KMS-11 (cell line): ENCODE measurements around the gene UFSP1.
A peak's percentile ranks its signal among the peaks of the same experiment; 100 is the strongest.

Source experiments
- H2AFZ ChIP-seq: fragments of 200-600 bp; sonication (generic); 2 replicates; pipeline ENCODE4 v1.6.1; 2016; ENCODE audit warnings: antibody characterized with exemption, mixed run types, low read depth
- H3K27ac ChIP-seq: fragments of 200-600 bp; sonication (generic); 2 replicates; pipeline ENCODE4 v1.6.1; 2016; ENCODE audit warnings: mild to moderate bottlenecking, mixed run types
- H3K27me3 ChIP-seq: fragments of 200-600 bp; sonication (generic); 2 replicates; pipeline ENCODE4 v1.6.1; 2017; ENCODE audit warnings: mild to moderate bottlenecking, low read depth, mixed run types, moderate library complexity; ENCODE audit not compliant: insufficient read depth
- H3K36me3 ChIP-seq: fragments of 200-600 bp; sonication (generic); 2 replicates; pipeline ENCODE4 v1.6.1; 2017; ENCODE audit warnings: mild to moderate bottlenecking, mixed run types; ENCODE audit not compliant: insufficient read depth
- H3K4me1 ChIP-seq: fragments of 200-600 bp; sonication (generic); 2 replicates; pipeline ENCODE4 v1.6.1; 2016; ENCODE audit warnings: mild to moderate bottlenecking, low read depth, mixed run types; ENCODE audit not compliant: poor library complexity, severe bottlenecking
- H3K4me2 ChIP-seq: fragments of 200-600 bp; sonication (generic); 2 replicates; pipeline ENCODE4 v1.7.0; 2016; ENCODE audit warnings: mild to moderate bottlenecking, mixed run types
- H3K4me3 ChIP-seq: fragments of 200-600 bp; sonication (generic); IDR thresholded peaks from 2 replicates; pipeline ENCODE4 v1.6.1; 2017; ENCODE audit warnings: low read depth, low read length, mixed read lengths; ENCODE audit not compliant: insufficient read depth
- H3K79me2 ChIP-seq: fragments of 200-600 bp; sonication (generic); 2 replicates; pipeline ENCODE4 v1.6.1; 2016; ENCODE audit warnings: low read depth, mixed run types; ENCODE audit not compliant: insufficient read depth
- H3K9ac ChIP-seq: fragments of 200-600 bp; sonication (generic); 2 replicates; pipeline ENCODE4 v1.6.1; 2016; ENCODE audit warnings: mild to moderate bottlenecking, mixed run types
- H4K20me1 ChIP-seq: fragments of 200-600 bp; sonication (generic); 2 replicates; pipeline ENCODE4 v1.6.1; 2016; ENCODE audit warnings: mild to moderate bottlenecking, mixed run types; ENCODE audit not compliant: insufficient read depth
- TF ChIP-seq, protein P1 (sequence below): fragments of 200-600 bp; sonication (generic); conservative IDR thresholded peaks from 2 replicates; pipeline ENCODE4 v1.6.1; 2017; ENCODE audit warnings: low read depth, mild to moderate bottlenecking, antibody characterized with exemption, low read length, moderate library complexity, mixed read lengths

Gene UFSP1

DNA sequence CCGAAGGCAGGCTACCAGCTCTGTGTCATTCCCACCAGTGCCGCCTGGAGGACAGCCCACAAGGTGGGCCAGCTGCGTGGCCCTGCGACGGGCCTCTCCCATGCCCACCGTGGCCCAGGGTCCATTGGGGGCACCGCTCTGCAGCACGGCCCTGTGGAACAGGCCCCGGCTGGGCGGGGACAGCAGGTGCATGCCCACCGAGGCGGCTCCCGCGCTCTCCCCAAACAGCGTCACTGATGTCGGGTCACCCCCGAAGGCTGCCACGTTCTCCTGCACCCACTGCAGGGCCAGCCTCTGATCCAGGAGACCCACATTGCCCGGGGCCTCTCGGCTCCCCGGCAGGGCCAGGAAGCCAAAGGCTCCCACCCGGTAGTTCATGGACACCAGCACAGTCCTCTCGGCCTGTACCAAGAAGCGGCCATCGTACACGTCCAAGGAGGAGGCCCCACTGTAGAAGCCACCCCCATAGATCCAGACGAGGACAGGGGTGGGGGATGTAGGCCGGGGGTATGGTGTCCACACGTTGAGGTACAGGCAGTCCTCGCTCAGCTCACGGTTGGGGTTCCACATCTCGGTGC lies 3.9 kb upstream of the UFSP1 start:
- H3K36me3 ChIP-seq, result peaks cover 2% of the 10 kb centered on the region; the same call in 1 of the 2 replicates
- no peak overlapping the region for H3K9ac ChIP-seq
- peaks cover 4% of the 10 kb centered on the region for H3K4me1 ChIP-seq
- no peaks in the 10 kb centered on the region for H4K20me1 ChIP-seq
- TF ChIP-seq, protein P1, sequence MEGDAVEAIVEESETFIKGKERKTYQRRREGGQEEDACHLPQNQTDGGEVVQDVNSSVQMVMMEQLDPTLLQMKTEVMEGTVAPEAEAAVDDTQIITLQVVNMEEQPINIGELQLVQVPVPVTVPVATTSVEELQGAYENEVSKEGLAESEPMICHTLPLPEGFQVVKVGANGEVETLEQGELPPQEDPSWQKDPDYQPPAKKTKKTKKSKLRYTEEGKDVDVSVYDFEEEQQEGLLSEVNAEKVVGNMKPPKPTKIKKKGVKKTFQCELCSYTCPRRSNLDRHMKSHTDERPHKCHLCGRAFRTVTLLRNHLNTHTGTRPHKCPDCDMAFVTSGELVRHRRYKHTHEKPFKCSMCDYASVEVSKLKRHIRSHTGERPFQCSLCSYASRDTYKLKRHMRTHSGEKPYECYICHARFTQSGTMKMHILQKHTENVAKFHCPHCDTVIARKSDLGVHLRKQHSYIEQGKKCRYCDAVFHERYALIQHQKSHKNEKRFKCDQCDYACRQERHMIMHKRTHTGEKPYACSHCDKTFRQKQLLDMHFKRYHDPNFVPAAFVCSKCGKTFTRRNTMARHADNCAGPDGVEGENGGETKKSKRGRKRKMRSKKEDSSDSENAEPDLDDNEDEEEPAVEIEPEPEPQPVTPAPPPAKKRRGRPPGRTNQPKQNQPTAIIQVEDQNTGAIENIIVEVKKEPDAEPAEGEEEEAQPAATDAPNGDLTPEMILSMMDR, result no peak
- H3K4me2 ChIP-seq, result no peak overlapping the region
- H3K79me2 ChIP-seq, result no peaks in the 10 kb centered on the region
- H3K27ac ChIP-seq, result no peak overlapping the region
- H2AFZ ChIP-seq, result no peak overlapping the region
- peaks cover 61% of the 10 kb centered on the region for H3K27me3 ChIP-seq
- no peak overlapping the region for H3K4me3 ChIP-seq

DNA sequence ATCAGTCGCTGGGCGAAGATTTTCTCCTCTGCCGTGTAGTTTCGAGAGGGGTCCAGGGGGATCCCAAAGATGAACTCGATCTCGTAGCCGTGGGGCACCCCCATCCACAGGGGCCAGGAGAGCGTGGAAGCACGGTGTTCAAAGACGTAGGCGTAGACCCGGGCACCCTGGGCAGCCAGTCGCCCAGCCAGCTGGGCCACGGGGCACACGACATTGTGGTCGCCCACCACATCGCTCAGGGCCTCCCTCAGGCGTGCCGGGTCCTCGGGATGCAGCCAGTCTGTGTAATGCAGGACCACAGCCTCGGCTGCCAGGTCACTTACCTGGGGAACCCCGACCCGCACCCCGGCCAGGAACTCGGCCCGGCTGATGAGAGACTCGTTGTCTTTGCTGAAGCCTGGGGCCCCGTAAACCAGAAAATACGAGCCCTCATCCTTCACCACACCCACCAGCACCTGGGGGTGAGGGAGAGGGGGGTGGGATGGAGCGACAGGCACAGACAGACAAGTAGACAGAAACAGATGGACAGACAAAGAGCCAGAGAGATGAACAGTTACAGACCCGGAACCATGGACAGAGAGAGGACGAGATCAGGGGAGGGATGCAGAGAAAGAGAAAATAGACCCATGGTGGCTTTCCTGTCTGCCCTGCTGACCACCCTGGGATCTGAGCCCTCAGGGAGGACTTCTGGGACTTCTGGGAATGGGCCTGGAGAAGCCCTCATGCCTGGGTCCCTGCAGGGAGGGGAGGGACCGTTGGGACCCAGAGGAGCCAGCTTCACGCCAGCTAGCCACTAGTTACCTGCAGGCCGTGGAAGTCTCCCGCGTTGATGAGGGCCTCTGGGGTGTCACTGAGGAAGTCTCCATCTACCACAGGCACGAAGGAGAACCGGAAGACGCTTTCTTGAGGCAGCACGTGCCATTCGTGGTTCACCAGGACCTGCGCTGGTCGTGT lies 3.1 kb upstream of the UFSP1 start:
- H2AFZ ChIP-seq, result no peak overlapping the region
- H3K27ac ChIP-seq, result no peak overlapping the region
- no peak overlapping the region for H3K4me3 ChIP-seq
- H3K27me3 ChIP-seq, result peaks cover 61% of the 10 kb centered on the region
- peaks cover 4% of the 10 kb centered on the region; the same call in 1 of the 2 replicates for H3K36me3 ChIP-seq
- no peaks in the 10 kb centered on the region for H3K79me2 ChIP-seq
- TF ChIP-seq, protein P1, result no peak
- no peak overlapping the region for H3K4me2 ChIP-seq
- no peaks in the 10 kb centered on the region for H4K20me1 ChIP-seq
- no peak overlapping the region for H3K9ac ChIP-seq
- peaks cover 4% of the 10 kb centered on the region for H3K4me1 ChIP-seq

DNA sequence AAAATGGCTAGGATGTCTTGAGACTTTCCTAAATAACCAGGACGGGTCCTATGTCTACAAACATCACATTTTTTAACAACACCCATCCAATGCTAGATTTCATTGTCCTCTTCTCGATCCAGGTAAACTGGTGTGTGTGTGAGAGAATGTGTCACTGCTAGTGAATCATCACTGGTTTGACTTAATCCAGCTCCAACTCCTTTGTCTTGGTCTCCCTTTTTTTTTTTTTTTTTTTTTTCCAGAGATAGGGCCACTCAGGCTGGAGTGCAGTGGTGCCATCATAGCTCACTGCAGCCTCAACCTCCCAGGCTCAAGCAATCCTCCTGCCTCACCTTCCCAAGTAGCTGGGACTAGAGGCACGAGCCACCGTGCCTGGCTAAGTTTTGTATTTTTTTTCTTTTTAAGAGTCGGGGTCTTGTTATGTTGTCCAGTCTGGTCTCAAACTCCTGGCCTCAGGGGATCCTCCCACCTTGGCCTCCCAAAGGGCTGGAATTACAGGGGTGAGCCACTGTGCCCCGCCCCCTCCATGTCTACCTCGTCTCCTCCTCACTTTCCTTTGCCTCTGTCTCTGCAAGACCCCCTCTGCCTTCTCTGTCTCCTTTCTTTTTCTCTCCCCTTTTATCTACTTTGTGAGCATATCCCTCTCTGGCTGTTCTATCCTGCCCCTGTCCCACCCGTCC lies 2.2 kb upstream of the UFSP1 start:
- no peak overlapping the region for H3K9ac ChIP-seq
- peaks cover 4% of the 10 kb centered on the region for H3K4me1 ChIP-seq
- no peak overlapping the region for H3K27ac ChIP-seq
- TF ChIP-seq, protein P1, result no peak
- peaks cover 4% of the 10 kb centered on the region; the same call in 1 of the 2 replicates for H3K36me3 ChIP-seq
- H3K4me3 ChIP-seq, result no peak overlapping the region
- H3K4me2 ChIP-seq, result no peak overlapping the region
- no peaks in the 10 kb centered on the region for H3K79me2 ChIP-seq
- peaks cover 61% of the 10 kb centered on the region for H3K27me3 ChIP-seq
- no peaks in the 10 kb centered on the region for H4K20me1 ChIP-seq
- H2AFZ ChIP-seq, result no peak overlapping the region

DNA sequence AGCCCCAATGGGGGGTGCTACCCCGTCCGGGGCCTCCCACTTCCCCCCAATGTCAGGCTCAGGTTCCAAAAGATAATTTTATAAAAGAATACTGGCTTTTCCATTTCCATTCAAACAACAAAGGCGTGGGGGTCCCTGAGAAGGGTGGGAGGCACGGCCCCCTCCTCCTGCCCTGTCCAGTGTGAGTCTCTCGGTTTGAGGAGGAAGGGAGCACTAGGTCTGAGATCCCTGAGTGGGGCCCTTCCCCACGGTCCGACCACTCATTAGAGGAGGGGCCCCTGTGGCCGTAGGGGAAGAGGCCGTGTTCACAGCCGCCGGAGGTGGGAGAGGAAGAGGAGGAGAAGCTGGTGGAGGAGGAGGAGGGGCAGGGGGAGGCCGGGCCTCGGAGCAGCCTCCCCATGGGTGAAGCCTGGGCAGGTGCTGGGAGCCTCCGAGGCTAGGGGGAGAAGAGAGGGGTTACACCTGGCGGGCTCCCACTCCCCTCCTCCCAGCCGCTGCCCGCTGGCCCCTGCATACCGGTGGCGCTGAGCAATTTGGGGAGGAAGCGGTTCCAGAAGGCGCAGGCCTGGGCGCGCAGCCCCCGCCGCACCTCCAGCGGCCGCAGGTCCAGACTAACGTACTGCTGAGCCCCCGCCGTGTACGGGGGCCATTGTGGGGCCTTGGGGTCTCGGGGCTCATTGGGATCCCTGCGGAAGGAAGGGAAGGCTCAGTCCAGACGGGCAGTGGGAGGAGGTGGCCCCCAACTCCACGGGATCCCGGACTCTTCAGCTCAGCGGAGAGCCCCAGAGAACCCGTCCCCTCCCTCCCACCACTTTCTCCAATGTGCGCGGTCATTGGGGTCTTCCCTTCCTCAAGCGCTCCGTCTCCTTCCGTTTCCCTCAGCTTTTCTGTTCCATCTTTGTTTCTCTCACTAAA lies 1.4 kb upstream of the UFSP1 start:
- TF ChIP-seq, protein P1, result no peak
- Histone ChIP-seq H3K36me3 (peaks cover 5% of the 10 kb centered on the region; the same call in 1 of the 2 replicates), H3K27me3 (peaks cover 53% of the 10 kb centered on the region), H3K79me2 (no peaks in the 10 kb centered on the region), H3K9ac (no peak overlapping the region), H3K4me2 (peak overlapping the region; percentile 91), H3K27ac (no peak overlapping the region), H2AFZ (peak overlapping the region; percentile 90; the same call in 1 of the 2 replicates), H4K20me1 (no peaks in the 10 kb centered on the region), H3K4me1 (peaks cover 4% of the 10 kb centered on the region), H3K4me3 (no peak overlapping the region)
